Pulmonary artery endothelial cell (primary cell): ENCODE data around the gene PRAMEF1. TPM values are rescaled to one million over a fixed set of nuclear protein-coding genes. Genes with fewer than 3 reads are reported as not detected.
"Not testable (repeated sequence)": the region's sequence is repeated elsewhere in the genome, so short reads cannot be mapped to it uniquely, and the experiment has no call there.

Experiments used
- DNase-seq: peaks from one replicate; pipeline ENCODE4 v3.0.0-alpha.2; 2011; ENCODE audit warnings: low read depth, low spot score
- total RNA-seq: library from RNA; depleted of rRNA; stranded (reverse); fragments of >200 nt; gene quantifications from 2 replicates; pipeline ENCODE4 v1.2.3, GENCODE V29; 2014

Gene PRAMEF1
- not detected in 2 replicates for total RNA-seq

- not testable (repeated sequence) for DNase-seq
These were observed at the start of gene PRAMEF1 for GRCh38 chr1:12791097-12791496. Gene PRAMEF1 (plus strand): TSS chr1:12791397. CDS start chr1:12793228, 1,831 bp downstream.

- no peak for DNase-seq
These were observed 49.3 kb upstream of the PRAMEF1 start for GRCh38 chr1:12741946-12742345.

GRCh38 chr1:12745126-12745991, 45.8 kb upstream of the PRAMEF1 start:
- no peak for DNase-seq

- DNase-seq, result no peak
These were observed 45.2 kb upstream of the PRAMEF1 start, which contains the start of gene CFAP107 for GRCh38 chr1:12745992-12746323. Gene CFAP107 (plus strand): TSS chr1:12746200. CDS start chr1:12746431, 231 bp downstream.

- DNase-seq, result no peak
These were observed 42.3 kb upstream of the PRAMEF1 start for GRCh38 chr1:12748778-12749355.

GRCh38 chr1:12754738-12755137, 36.5 kb upstream of the PRAMEF1 start:
- DNase-seq, result no peak

- DNase-seq, result no peak
These were observed 34.9 kb upstream of the PRAMEF1 start for GRCh38 chr1:12756273-12756672.

GRCh38 chr1:12756768-12757413, 34.3 kb upstream of the PRAMEF1 start:
- DNase-seq, result no peak

- DNase-seq, result no peak
These were observed 33.4 kb upstream of the PRAMEF1 start for GRCh38 chr1:12757836-12758235.

- no peak for DNase-seq
These were observed 30.9 kb upstream of the PRAMEF1 start for GRCh38 chr1:12760256-12760795.

- DNase-seq, result no peak
These were observed 29.4 kb upstream of the PRAMEF1 start for GRCh38 chr1:12761781-12762180.

GRCh38 chr1:12762766-12763165, 28.4 kb upstream of the PRAMEF1 start:
- no peak for DNase-seq

GRCh38 chr1:12763479-12763878, 27.7 kb upstream of the PRAMEF1 start:
- no peak for DNase-seq

GRCh38 chr1:12764016-12764415, 27.2 kb upstream of the PRAMEF1 start:
- DNase-seq, result no peak

- DNase-seq, result no peak
These were observed 22.2 kb upstream of the PRAMEF1 start for GRCh38 chr1:12769031-12769430.

- DNase-seq, result no peak
These were observed 21.2 kb upstream of the PRAMEF1 start for GRCh38 chr1:12769976-12770505.

- DNase-seq, result no peak
These were observed 20.6 kb upstream of the PRAMEF1 start for GRCh38 chr1:12770620-12771019.

GRCh38 chr1:12771186-12771585, 20.0 kb upstream of the PRAMEF1 start:
- no peak for DNase-seq

GRCh38 chr1:12772520-12772919, 18.7 kb upstream of the PRAMEF1 start:
- DNase-seq, result no peak

- no peak for DNase-seq
These were observed 17.8 kb upstream of the PRAMEF1 start, which contains the start of gene PRAMEF12 for GRCh38 chr1:12773438-12773837. Gene PRAMEF12 (plus strand): TSS chr1:12773738. CDS start chr1:12774868, 1,130 bp downstream.

GRCh38 chr1:12774801-12775345, 16.3 kb upstream of the PRAMEF1 start:
- DNase-seq, result no peak
